DMS53 treated with DMSO at 0.1 percent for 48 hours (cell line): ENCODE results near the gene CCL2.

ENCODE experiments used
- DNase-seq: peaks from one replicate; lab custom pipeline; 2025; ENCODE audit not compliant: unreplicated experiment; lab: John Stamatoyannopoulos, UW

Gene CCL2

DNA sequence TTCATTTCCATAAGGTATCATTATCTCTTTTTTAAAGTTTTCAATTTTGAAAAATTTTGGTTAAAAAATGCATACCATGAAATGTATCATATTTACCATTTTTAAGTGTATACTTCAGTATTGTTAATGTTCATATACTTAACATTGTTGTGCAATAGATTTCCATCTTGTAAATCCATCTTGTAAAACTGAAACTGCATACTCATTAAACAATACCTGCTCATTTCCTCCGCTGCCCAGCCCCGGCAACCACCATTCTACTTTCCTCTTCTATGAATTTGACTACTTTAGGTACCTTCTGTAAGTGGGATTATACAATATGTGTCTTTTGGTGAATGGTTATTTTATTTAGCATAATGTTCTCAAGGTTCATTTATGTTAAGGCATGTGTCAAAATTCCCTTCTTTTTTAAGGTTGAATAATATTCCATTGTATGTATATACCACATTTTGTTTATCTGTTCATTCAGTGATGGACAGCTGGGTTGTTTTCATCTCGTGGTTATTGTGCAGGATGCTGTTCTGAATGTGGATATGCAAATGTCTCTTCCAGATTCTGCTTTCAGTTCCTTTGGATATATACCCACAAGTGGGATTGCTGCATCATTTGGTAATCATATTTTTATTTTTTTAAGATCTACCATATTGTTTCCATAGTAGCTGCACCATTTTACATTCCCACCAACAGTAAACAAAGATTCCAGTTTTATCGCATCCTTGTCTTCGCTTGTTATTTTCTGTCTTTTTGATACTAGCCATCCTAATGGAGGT, 6.7 kb downstream of the CCL2 start:
- no peak for DNase-seq

DNA sequence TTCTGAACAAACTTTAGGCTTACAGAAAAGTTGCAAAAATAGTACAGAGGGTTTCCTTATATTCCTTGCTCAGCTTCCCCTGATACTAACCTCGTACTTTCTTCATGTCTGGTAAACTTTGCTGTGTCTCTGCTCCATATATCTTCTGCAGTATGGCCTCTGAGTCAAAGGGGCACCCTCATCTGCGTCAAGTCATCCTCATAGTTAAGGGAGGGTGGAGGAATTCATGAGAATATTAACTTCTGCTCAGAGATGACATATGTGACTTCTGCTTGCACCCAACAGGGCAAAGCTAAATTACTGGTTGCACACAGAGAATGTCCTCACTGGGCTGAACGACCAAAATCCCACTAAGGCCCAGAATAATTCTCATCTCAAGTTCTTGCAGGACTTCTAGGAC, 10.6 kb downstream of the CCL2 start:
- DNase-seq, result no peak

DNA sequence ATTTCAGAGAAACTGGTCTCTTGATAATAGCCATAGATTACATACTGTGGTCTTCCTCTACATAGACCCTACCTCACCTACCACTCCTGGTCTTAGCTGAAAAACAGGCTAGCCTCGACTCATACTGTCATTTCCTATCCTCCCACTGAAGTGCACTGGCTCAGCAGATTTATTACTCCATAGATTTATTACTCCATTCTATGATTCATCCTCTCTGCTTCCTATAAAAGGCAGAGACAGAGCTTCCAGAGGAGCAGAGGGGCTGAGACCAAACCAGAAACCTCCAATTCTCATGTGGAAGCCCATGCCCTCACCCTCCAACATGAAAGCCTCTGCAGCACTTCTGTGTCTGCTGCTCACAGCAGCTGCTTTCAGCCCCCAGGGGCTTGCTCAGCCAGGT, 14.9 kb downstream of the CCL2 start, which contains the start of gene CCL7:
Gene CCL7 (plus strand): TSS at position 253 of the 400 bp plus-strand sequence. CDS start 70 bp downstream, at position 323.
- DNase-seq, result no peak

DNA sequence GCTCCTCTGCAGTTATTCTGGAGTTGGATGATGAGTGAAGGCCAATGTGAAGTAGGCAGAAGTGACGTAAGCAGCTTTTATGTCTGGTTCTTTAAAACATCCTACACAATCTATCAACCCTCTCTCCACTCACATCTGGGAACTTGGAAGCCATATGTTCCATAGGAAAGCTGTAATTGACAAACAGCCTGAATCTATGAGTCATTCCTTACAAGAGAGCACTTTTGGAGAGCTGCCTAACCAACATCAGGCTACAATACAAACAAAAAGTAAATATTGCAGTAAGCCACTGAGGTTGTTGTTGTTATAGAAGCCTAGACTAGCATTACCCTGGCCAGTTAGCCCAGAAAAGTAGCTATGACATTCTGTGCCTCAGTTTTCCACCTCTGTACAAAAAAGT, 20.8 kb downstream of the CCL2 start:
- no peak for DNase-seq

DNA sequence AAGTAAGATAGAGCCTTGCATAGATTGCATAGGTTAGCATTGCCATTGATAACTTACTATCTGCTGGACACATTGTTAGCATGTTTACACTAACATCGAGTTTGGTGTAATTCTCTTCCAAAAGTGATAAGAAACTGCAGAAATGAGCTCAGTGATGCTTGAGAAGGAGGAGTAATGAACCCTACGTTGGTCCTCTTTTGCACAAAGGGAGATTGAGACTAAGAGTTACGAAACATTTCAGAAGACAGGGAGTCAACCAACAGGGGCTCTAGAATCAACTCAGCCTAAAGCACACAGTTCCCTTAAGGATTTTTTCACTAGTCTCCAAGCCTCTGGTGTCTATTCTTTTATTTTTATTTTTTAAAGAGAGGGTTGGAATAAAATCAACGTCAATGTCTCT, 21.7 kb downstream of the CCL2 start:
- no peak for DNase-seq

DNA sequence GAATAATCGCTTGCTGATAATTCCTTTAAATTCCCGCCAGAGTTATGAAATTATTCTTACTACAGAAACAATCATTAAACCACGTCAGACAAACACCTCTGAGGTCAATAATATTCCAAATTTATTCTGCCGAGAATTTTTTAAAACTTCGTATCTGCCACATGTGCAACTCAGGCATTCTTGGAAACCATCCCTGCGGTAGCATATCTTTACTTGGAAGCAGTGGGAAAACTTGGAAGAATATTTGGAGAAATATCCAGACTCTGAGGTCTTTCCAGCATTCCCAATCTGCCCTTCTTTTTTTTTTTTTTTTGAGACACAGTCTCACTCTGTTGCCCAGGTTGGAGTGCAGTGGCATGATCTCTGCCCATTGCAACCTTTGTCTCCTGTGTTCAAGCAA, 28.5 kb downstream of the CCL2 start:
- no peak for DNase-seq

DNA sequence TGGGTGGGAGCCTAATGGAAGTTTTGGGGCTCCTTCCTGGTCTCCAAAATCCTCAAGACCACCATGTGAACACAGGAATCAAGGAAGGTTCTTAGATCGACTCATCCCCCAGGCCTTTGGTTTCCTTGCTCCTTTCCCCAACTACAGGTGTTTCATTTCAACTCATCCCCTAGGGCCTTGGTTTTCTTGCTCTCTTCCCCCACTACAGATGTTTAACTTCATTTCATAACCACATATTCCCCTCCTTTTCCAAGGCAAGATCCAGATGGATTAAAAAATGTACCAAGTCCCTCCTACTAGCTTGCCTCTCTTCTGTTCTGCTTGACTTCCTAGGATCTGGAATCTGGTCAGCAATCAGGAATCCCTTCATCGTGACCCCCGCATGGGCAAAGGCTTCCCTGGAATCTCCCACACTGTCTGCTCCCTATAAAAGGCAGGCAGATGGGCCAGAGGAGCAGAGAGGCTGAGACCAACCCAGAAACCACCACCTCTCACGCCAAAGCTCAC, 30.3 kb downstream of the CCL2 start, which contains the start of gene CCL11:
Gene CCL11 (plus strand): TSS at position 457 of the 507 bp plus-strand sequence. CDS start 67 bp downstream, outside the sequence.
- DNase-seq, result no peak

DNA sequence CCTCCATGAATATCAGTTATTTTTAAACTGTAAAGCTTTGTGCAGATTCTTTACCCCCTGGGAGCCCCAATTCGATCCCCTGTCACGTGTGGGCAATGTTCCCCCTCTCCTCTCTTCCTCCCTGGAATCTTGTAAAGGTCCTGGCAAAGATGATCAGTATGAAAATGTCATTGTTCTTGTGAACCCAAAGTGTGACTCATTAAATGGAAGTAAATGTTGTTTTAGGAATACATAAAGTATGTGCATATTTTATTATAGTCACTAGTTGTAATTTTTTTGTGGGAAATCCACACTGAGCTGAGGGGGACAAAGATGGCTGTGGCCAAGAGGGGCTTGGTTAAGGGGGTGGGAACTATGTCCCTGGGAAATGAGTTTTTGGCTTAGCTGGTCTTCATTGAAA, 32.8 kb downstream of the CCL2 start:
- no peak for DNase-seq

DNA sequence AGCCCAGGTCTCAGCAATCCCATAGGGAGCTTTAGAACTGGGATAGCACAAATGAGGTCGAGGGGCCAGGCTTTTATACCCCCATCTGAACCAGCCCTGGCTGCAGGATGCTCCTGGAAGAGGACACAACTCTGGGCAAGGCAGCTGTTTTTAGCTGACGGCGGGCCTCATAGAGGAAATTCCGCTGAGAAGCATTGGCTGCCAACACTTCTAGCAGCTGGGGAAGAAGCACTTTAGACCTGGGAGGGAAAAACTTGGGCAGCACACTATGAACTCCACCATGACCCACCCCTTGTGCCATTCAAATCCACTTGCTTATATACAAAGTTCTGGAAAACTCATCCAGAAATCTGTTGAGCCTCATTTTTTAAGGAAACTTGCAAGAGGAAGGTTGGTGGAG, 35.5 kb downstream of the CCL2 start:
- no peak for DNase-seq

DNA sequence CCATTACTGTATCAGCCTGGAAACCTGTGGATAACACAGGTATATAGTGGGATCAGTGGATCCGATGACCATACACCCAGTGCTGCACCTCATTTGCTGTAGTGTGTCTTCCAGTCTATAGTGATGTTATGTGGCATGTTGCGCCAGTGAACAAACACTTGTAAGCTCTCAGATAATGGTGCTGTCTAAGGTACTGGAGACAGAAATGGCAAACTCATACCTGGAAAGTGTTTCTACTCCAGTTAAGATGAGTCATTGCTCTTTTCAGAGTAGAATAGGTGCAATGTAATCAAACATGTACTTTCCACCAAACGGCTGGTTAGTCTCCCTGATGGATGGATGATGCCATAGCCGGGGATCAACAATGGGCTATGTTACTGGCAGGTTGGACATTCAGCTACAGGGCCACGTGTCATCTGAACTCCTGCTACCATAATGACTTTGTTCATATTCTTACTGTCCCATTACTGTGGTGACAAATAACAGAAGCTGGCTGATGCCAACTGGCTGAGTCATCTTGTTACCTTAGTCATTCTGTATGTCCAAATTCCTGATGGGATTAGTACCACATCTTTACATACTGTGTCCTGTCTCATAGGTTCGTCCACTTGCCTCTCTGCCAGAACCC, 36.8 kb downstream of the CCL2 start:
- DNase-seq, result no peak

DNA sequence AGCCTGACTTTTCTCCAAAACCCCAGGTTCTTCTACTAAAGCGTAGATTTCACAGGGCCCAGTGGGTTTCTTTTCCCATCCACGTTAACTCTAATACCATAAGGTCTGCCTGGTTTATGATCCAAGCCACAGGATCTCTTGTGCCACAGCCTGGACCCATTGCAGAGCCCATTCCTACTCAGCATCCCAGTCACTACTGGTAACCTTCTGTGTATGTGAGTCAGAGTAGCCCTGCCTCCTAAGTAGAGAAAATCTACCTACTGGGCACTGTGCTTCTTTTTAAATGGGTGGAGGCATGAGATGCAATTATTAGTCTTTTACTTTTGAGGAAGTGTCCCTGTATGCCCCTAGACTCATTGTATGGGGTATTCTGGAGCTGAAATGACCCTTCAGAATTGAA, 43.9 kb downstream of the CCL2 start:
- no peak for DNase-seq

DNA sequence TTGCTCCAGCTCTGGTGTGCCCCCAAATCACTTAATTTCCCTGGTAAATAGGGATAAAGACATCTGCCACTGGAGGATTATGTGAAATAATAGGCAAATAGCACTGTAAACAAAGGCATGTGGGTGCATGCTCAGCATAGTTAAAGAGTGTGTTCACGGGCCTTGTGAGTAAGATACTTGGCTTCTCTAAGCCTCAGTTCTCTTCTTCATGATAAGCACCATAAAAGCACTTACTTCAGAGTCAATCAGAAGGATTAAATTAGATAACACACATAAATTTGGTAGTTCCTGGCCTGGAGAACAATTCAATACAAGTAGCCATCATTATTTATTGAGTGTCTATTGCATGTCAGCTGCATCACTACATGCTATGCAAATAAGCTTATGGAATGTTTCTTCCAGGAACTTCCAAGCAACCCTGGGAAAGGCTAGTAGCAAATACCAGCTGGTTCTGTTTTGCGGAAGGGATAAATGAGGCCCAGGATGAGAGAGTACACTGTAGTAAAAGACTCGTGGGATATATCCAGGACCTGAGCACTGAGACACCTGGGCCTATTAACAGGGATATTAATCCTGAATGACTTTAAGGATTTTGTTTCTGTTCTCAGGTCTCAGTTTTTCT, 45.0 kb downstream of the CCL2 start:
- DNase-seq, result no peak

DNA sequence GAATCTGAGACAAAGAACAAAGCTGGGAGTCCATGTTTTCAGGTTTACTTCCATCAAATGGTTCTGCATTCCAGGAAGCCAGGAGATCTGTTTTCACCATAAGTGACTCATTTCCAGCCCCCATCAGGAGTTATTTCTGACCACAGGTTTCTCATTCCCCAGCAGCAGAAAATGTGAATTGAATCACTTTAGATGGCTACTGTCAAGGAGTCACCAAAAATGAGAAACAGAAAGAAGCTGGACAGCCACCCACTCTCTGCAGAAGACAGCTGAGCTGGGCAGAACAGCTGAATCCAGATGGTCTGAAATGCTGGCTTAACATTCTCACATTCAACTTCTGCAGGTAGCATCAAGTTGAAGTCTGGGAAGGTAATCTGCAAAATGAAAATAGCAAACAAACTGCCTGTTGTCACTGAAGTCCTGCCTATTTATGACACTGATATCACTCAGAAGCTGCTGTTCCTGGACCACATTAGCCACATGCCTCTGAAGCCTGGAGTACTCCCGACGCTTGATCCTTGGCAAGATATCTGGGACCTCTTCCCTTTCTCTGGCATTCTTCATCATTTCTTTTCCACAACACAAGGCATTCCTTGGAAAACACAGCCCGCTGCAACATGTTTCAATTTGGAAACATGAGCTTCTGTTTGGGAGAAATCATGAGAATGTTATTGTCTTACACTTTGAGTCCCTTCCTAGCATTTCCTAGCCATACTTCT, 45.7 kb downstream of the CCL2 start:
- no peak for DNase-seq

DNA sequence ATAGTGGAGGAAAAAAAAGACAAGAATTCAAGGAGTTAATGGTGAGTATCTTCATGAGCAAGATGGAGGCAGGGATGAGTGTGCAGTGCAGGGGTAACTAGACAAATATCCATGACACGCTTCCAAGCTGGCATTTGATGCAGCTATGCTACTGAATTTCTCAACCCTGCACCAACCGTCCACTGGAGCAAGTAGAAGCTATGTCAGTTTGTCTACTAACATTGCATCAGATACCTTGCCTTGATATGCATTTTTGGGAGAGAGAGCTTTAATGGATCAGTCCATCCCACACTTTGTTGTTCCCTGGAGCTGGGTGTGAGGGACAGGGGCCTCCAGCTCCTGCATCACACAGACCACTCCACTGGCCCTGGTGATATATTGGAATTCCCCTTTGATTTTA, 46.9 kb downstream of the CCL2 start:
- DNase-seq, result no peak

DNA sequence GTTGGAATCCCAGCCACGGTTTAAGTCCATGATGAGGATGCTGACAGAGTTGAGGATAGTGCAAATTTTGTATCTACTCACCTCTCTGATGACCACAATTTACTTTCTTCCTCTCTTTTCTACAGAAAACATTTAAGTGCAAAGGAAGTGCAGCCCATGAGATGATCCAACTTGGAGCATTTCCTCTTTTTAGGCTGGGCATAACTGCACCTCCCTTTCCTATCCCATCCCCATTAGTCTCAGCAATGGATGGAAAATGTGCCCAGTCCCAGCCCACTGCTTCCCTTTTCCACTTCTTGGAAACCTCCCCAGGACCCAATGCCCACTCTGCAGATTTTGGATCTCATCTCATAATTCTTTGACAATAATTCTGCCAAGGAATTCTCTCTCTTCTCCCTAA, 47.6 kb downstream of the CCL2 start:
- DNase-seq, result no peak

DNA sequence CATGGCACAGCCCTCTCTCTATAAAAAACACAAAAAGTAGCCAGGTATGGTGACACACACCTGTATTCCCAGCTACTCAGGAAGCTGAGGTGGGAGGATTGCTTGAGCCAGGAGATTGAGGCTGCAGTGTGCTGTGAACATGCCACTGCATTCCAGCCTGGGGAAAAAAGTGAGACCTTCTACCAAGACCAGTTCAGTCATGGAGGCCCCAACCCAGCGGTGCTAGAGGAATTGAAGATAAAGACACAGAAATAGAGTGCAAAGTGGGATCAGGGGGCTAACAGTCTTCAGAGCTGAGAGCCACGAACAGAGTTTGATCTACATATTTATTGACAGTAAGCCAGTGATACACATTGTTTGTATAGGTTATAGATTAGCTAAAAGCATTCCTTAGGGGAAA, 48.5 kb downstream of the CCL2 start:
- DNase-seq, result no peak

DNA sequence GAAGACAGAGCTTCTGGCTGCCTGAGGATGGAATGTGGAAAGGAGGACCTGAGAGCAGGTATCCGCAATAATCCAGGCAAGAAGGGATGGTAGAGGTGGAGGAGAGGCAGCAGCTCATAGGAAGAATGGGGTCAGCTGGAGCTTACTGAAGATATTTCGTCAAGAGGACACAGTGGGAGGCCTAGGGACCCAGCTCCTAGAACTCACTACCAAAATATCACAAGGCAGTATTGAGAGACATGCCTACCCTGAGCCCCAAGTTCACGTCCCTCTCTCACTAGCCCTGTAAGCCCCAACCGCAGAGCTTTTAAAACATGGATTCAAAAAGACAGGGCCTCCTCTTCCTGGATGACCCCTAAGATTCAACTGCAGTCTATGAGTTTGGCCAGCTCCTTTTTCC, 50.0 kb downstream of the CCL2 start:
- no peak for DNase-seq

DNA sequence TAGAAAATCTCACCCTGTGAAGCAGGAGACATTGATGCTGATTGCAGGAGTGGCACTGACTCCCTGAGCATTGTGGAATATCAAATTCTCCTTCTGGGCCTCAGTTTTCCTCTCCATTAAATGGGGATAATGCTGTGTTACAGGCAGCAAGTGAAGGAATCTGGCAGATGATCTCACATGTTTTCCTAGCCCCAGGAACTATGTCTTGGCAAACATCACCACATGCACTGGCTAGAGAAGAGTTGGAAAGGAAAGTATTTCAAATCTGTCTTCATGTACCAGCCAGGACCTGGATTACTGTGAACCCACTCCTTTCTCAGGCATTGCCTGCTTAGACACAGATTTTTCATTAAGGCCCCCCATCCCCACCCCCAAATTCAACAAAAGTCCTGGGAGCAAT, 50.5 kb downstream of the CCL2 start:
- no peak for DNase-seq

DNA sequence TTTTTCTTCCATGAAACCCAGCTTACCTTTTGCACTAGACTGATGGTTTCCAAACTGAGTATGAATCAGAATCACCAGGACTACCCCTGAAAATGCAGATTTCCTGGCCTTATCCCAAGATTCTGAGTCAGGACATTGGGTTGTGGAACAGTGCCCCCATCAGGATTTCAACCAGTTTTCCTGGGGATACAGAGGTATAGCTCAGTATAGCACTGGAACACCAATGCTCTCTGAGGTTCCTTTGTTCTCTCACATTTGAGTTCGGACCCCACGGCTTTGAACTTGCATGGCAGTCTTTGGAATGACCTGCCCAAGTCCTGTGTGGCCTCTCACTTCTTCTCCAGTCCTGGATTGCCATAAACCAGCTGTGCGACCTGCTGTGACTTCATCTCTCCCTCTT, 51.4 kb downstream of the CCL2 start:
- DNase-seq, result no peak
